GM12878 (cell line): ENCODE measurements around the gene ELMOD3. TPM values are rescaled to one million over a fixed set of nuclear protein-coding genes. Genes with fewer than 3 reads are reported as not detected.

ENCODE experiments used
- ATAC-seq: fragments of 200-7000 bp; cut with Tn5 transposase; 3 replicates; pipeline ENCODE4 v1.9.1; 2020; ENCODE audit warnings: mild to moderate bottlenecking, moderate library complexity
- BruUV-seq: library from RNA; stranded (reverse); fragments of 400-500 nt; replicated peaks from 2 replicates; lab custom pipeline; 2021; lab: Mats Ljungman, UMichigan
- CTCF ChIA-PET: fragments of 300-600 bp; sonication (Branson Sonifier 250); formaldehyde crosslinking; extraction: SDS; loops from one replicate; lab custom pipeline; 2021; ENCODE audit warnings: inconsistent platforms; lab: Yijun Ruan, JAX
- POLR2A ChIA-PET: fragments of 350-600 bp; formaldehyde crosslinking; extraction: SDS; loops from one replicate; lab custom pipeline; 2021; ENCODE audit warnings: inconsistent platforms; lab: Charles Lee
- RAD21 ChIA-PET: fragments of 300-600 bp; sonication (Branson Sonifier 250); formaldehyde crosslinking; loops from one replicate; lab custom pipeline; 2023; ENCODE audit warnings: antibody characterized with exemption; ENCODE audit not compliant: unreplicated experiment; lab: Charles Lee
- SMC1A ChIA-PET: fragments of 300-600 bp; sonication (Branson Sonifier 250); formaldehyde crosslinking; loops from one replicate; lab custom pipeline; 2023; ENCODE audit not compliant: unreplicated experiment, uncharacterized antibody; lab: Charles Lee
- DNase-seq: peaks from one replicate; pipeline ENCODE4 v3.0.0-alpha.2; 2011; ENCODE audit warnings: low read depth, low spot score
- FAIRE-seq: peaks from 3 replicates; lab custom pipeline; 2011; peaks lifted over from hg19 to GRCh38; lab: Jason Lieb, UNC
- H2AFZ ChIP-seq: 2 replicates; pipeline ENCODE4 v1.6.0; 2011; ENCODE audit warnings: low read depth, low read length, control low read depth; ENCODE audit not compliant: control insufficient read depth
- H3K27ac ChIP-seq: 2 replicates; pipeline ENCODE4 v1.5.1; 2011; ENCODE audit warnings: control low read depth; ENCODE audit not compliant: control insufficient read depth, insufficient read depth
- H3K27me3 ChIP-seq, 2 experiments: replicated peaks in 1 of 2; 2 replicates each; pipeline versions ENCODE4 v1.6.0 to v1.6.1; 2011; ENCODE audit warnings: low read length in 1 of 2; ENCODE audit not compliant: control insufficient read depth in 2 of 2, insufficient read depth in 2 of 2
- H3K36me3 ChIP-seq, 2 experiments: 2 replicates each; pipeline ENCODE4 v1.5.1; 2011; ENCODE audit warnings: low read length in 1 of 2; ENCODE audit not compliant: control insufficient read depth in 2 of 2, insufficient read depth in 2 of 2
- H3K4me1 ChIP-seq: 2 replicates; pipeline ENCODE4 v1.6.1; 2011; ENCODE audit warnings: mild to moderate bottlenecking, low read length, moderate library complexity, mixed read lengths; ENCODE audit not compliant: control insufficient read depth, insufficient read depth
- H3K4me2 ChIP-seq: 2 replicates; pipeline ENCODE4 v1.6.0; 2011; ENCODE audit warnings: control low read depth; ENCODE audit not compliant: control insufficient read depth, insufficient read depth
- H3K4me3 ChIP-seq: fragments of 200-600 bp; sonication (generic); 2 replicates; pipeline ENCODE4 v1.5.1; 2016
- H3K79me2 ChIP-seq: 2 replicates; pipeline ENCODE4 v1.6.0; 2011; ENCODE audit warnings: low read length; ENCODE audit not compliant: control insufficient read depth, insufficient read depth
- H3K9ac ChIP-seq: 2 replicates; pipeline ENCODE4 v1.8.0; 2011; ENCODE audit warnings: low read length, control low read depth, mixed read lengths; ENCODE audit not compliant: control insufficient read depth, insufficient read depth
- H3K9me3 ChIP-seq: replicated peaks from 3 replicates; pipeline ENCODE4 v1.5.1; 2011; ENCODE audit warnings: mild to moderate bottlenecking, low read length; ENCODE audit not compliant: control insufficient read depth, insufficient read depth
- H4K20me1 ChIP-seq: 2 replicates; pipeline ENCODE4 v1.6.0; 2011; ENCODE audit not compliant: control insufficient read depth, insufficient read depth
- CHD2 ChIP-seq: IDR thresholded peaks from 2 replicates; pipeline ENCODE4 v1.6.1; 2011; ENCODE audit warnings: low read depth, low read length, improper control_type of control experiment, borderline replicate concordance
- EP300 ChIP-seq, 2 experiments: fragments of 150-350 bp in 1 of 2; IDR thresholded peaks; 2 replicates each; pipeline ENCODE4 v1.6.1; 2011 to 2012; ENCODE audit warnings: low read depth in 2 of 2, low read length in 2 of 2, borderline replicate concordance in 1 of 2, improper control_type of control experiment in 1 of 2, inconsistent platforms in 1 of 2; ENCODE audit not compliant: control insufficient read depth in 1 of 2
- ETV6 ChIP-seq, 2 experiments: fragments of 450-650 bp in 1 of 2; IDR thresholded peaks in 1 of 2; conservative IDR thresholded peaks in 1 of 2; 2 replicates each; pipeline ENCODE4 v1.6.1; 2014; ENCODE audit warnings: antibody characterized with exemption in 1 of 2, borderline replicate concordance in 1 of 2, low read depth in 1 of 2, mild to moderate bottlenecking in 1 of 2, moderate library complexity in 1 of 2
- FOS ChIP-seq: IDR thresholded peaks from 3 replicates; pipeline ENCODE4 v1.6.1; 2011; ENCODE audit warnings: borderline replicate concordance; ENCODE audit not compliant: insufficient read length; ENCODE audit errors: extremely low read depth
- JUNB ChIP-seq: IDR thresholded peaks from 2 replicates; pipeline ENCODE4 v1.6.1; 2016; ENCODE audit warnings: antibody characterized with exemption, mild to moderate bottlenecking
- NRF1 ChIP-seq: conservative IDR thresholded peaks from 2 replicates; pipeline ENCODE4 v1.6.1; 2011; ENCODE audit warnings: mild to moderate bottlenecking, low read depth, low read length, improper control_type of control experiment
- WGBS: methylation state at CpG from one replicate; pipeline ENCODE4 v1.1.6; 2016; ENCODE audit warnings: low lambda C conversion rate; ENCODE audit not compliant: insufficient replicate concordance, insufficient coverage; ENCODE audit errors: missing lambda C conversion rate; 5-methylcytosine and 5-hydroxymethylcytosine counted together
- in situ Hi-C: fragments of 300-500 bp; cut with MboI; formaldehyde crosslinking; loops from 9 replicates; pipeline ENCODE4 v1.14.3; 2018; ENCODE audit warnings: mixed read lengths
- intact Hi-C: fragments of 100-400 bp; cut with micrococcal nuclease; formaldehyde crosslinking; loops from one replicate; pipeline ENCODE4 v1.14.2; 2022; ENCODE audit not compliant: unreplicated experiment
- polyA plus RNA-seq, 11 experiments: library from polyadenylated mRNA; depleted of rRNA in 4 of 11; unstranded in 6 of 11; stranded (reverse) in 5 of 11; fragments of >200 nt; fragmentation: Nextera tagmentation in 4 of 11; fragmentation: Illumina TruSeq in 1 of 11; extraction: Ambion mirVana in 4 of 11; extraction: Trizol in 1 of 11; gene quantifications; 1 replicate in 1 of 11; 2 replicates in 10 of 11; pipeline versions ENCODE4 v1.2.1 to v1.2.3, GENCODE V29; 2011 to 2016; ENCODE audit warnings: inconsistent platforms in 2 of 11, missing spikeins in 2 of 11, low read depth in 1 of 11
- total RNA-seq, 4 experiments: library from RNA; depleted of rRNA in 3 of 4; stranded (reverse); fragments of >200 nt in 3 of 4; fragmentation: Illumina TruSeq in 1 of 4; extraction: Trizol in 1 of 4; gene quantifications; 2 replicates each; pipeline versions ENCODE4 v1.2.1 to v1.2.3, GENCODE V29; 2013 to 2021
- TF ChIP-seq, protein P1 (sequence below): IDR thresholded peaks from 2 replicates; pipeline ENCODE4 v1.6.1; 2012; ENCODE audit warnings: mild to moderate bottlenecking, low read depth, low read length
- TF ChIP-seq, protein P2 (sequence below), 3 experiments: IDR thresholded peaks in 2 of 3; conservative IDR thresholded peaks in 1 of 3; 2 replicates each; pipeline ENCODE4 v1.5.1; 2011; ENCODE audit warnings: low read depth in 3 of 3, low read length in 3 of 3, mild to moderate bottlenecking in 3 of 3, control low read depth in 2 of 3, moderate library complexity in 2 of 3, inconsistent platforms in 1 of 3, mixed read lengths in 1 of 3; ENCODE audit not compliant: control insufficient read depth in 2 of 3, insufficient read depth in 1 of 3; ENCODE audit errors: extremely low read depth in 1 of 3
- TF ChIP-seq, protein P3 (sequence below): fragments of 450-650 bp; formaldehyde crosslinking; IDR thresholded peaks from 2 replicates; pipeline ENCODE4 v1.4.0; 2020; ENCODE audit warnings: mild to moderate bottlenecking, moderate library complexity

Gene ELMOD3
- total and polyA plus RNA-seq, 10 of the 15 experiments (the other 5 are each of a cell fraction or from before 2014, with no cell fraction given): 1.2 to 19.1 (median 12.5) TPM

DNA sequence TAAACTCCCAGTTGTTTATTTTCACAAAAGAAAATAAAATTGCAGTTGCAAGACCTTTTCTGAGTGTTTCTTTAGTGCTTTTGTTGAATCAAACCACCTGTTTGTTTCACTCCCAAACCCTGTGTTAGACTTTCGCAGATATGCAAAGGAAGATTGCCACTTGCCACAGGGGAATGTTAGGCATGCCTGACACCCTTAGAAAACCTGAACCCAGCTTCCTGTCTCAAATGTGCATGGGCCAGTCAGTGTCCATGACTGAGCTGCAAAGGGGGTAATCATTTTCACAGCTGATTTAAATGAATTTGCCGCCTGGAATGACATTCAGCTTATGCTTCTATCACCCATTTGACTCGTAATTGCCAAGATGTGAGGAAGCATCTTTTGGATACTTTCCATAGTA lies 44.2 kb upstream of the ELMOD3 start (continued):
- TF ChIP-seq, protein P1, sequence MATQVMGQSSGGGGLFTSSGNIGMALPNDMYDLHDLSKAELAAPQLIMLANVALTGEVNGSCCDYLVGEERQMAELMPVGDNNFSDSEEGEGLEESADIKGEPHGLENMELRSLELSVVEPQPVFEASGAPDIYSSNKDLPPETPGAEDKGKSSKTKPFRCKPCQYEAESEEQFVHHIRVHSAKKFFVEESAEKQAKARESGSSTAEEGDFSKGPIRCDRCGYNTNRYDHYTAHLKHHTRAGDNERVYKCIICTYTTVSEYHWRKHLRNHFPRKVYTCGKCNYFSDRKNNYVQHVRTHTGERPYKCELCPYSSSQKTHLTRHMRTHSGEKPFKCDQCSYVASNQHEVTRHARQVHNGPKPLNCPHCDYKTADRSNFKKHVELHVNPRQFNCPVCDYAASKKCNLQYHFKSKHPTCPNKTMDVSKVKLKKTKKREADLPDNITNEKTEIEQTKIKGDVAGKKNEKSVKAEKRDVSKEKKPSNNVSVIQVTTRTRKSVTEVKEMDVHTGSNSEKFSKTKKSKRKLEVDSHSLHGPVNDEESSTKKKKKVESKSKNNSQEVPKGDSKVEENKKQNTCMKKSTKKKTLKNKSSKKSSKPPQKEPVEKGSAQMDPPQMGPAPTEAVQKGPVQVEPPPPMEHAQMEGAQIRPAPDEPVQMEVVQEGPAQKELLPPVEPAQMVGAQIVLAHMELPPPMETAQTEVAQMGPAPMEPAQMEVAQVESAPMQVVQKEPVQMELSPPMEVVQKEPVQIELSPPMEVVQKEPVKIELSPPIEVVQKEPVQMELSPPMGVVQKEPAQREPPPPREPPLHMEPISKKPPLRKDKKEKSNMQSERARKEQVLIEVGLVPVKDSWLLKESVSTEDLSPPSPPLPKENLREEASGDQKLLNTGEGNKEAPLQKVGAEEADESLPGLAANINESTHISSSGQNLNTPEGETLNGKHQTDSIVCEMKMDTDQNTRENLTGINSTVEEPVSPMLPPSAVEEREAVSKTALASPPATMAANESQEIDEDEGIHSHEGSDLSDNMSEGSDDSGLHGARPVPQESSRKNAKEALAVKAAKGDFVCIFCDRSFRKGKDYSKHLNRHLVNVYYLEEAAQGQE: no peak
- TF ChIP-seq, protein P2, sequence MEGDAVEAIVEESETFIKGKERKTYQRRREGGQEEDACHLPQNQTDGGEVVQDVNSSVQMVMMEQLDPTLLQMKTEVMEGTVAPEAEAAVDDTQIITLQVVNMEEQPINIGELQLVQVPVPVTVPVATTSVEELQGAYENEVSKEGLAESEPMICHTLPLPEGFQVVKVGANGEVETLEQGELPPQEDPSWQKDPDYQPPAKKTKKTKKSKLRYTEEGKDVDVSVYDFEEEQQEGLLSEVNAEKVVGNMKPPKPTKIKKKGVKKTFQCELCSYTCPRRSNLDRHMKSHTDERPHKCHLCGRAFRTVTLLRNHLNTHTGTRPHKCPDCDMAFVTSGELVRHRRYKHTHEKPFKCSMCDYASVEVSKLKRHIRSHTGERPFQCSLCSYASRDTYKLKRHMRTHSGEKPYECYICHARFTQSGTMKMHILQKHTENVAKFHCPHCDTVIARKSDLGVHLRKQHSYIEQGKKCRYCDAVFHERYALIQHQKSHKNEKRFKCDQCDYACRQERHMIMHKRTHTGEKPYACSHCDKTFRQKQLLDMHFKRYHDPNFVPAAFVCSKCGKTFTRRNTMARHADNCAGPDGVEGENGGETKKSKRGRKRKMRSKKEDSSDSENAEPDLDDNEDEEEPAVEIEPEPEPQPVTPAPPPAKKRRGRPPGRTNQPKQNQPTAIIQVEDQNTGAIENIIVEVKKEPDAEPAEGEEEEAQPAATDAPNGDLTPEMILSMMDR (IDR thresholded peaks at IDR 0.05 in 2 of 3, conservative IDR thresholded peaks at IDR 0.05 in 1 of 3; ENCODE audit: control insufficient read depth in 2 of 3, extremely low read depth in 1 of 3, insufficient read depth in 1 of 3, low read depth in 3 of 3, low read length in 3 of 3): no peak
- no peak for TF ChIP-seq JUNB

DNA sequence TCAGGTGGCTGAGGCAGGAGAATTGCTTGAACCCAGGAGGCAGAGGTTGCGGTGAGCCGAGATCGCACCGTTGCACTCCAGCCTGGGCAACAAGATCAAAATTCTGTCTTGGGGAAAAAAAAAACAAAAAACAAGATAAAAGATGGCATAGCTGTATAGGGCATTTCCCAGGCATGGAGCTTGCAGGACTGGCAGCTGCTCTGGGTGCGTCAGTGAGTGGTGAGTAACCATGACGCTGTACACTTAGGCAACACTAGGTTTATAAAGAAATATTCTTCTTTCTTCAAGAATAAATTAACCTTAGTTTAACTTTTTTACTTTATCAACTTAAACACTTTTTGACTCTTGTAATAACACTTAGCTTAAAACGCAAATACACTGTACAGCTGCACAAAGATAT lies 42.2 kb upstream of the ELMOD3 start:
- Histone ChIP-seq H4K20me1 (no peaks in the 10 kb centered on the region), H3K4me3 (no peak overlapping the region), H3K27me3 (no peaks in the 10 kb centered on the region), H3K9me3 (no peaks in the 10 kb centered on the region), H2AFZ (no peak overlapping the region), H3K27ac (no peak overlapping the region), H3K4me1 (peaks cover 19% of the 10 kb centered on the region), H3K79me2 (no peaks in the 10 kb centered on the region), H3K36me3 (peaks cover 0 to 15% of the 10 kb centered on the region in 2 experiments; a peak in 3 of 4 replicates), H3K9ac (no peak overlapping the region), H3K4me2 (no peak overlapping the region)
- CTCF ChIA-PET: interaction anchor here (0.7 to 1.9 kb wide), 3 partner anchors 12 to 386 kb away, joined by 3 to 9 read pairs (median 4); no protein-coding TSS in a partner anchor
- FAIRE-seq (no peak), DNase-seq (no peak), ATAC-seq (no peak)
- RAD21 ChIA-PET: interaction anchor here (0.6 kb wide), 1 partner anchor 26 kb away, joined by 4 read pairs; no protein-coding TSS in a partner anchor
- in situ Hi-C loops (no loop called here), intact Hi-C loops (no loop called here)
- TF ChIP-seq EP300 (IDR thresholded peaks at IDR 0.05; ENCODE audit: borderline replicate concordance in 1 of 2, control insufficient read depth in 1 of 2, low read depth in 2 of 2, low read length in 2 of 2) (no peak), CHD2 (no peak), FOS (no peak), NRF1 (no peak), ETV6 (conservative IDR thresholded peaks at IDR 0.05 in 1 of 2, IDR thresholded peaks at IDR 0.05 in 1 of 2; ENCODE audit: borderline replicate concordance in 1 of 2, low read depth in 1 of 2) (no peak)
- TF ChIP-seq, protein P3, sequence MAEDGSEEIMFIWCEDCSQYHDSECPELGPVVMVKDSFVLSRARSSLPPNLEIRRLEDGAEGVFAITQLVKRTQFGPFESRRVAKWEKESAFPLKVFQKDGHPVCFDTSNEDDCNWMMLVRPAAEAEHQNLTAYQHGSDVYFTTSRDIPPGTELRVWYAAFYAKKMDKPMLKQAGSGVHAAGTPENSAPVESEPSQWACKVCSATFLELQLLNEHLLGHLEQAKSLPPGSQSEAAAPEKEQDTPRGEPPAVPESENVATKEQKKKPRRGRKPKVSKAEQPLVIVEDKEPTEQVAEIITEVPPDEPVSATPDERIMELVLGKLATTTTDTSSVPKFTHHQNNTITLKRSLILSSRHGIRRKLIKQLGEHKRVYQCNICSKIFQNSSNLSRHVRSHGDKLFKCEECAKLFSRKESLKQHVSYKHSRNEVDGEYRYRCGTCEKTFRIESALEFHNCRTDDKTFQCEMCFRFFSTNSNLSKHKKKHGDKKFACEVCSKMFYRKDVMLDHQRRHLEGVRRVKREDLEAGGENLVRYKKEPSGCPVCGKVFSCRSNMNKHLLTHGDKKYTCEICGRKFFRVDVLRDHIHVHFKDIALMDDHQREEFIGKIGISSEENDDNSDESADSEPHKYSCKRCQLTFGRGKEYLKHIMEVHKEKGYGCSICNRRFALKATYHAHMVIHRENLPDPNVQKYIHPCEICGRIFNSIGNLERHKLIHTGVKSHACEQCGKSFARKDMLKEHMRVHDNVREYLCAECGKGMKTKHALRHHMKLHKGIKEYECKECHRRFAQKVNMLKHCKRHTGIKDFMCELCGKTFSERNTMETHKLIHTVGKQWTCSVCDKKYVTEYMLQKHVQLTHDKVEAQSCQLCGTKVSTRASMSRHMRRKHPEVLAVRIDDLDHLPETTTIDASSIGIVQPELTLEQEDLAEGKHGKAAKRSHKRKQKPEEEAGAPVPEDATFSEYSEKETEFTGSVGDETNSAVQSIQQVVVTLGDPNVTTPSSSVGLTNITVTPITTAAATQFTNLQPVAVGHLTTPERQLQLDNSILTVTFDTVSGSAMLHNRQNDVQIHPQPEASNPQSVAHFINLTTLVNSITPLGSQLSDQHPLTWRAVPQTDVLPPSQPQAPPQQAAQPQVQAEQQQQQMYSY (CRISPR knock-in tag): no peak
- SMC1A ChIA-PET: no interaction called here
- WGBS: 99% methylated on average over 7 of the region's 7 CpGs
- BruUV-seq: no TSS peak
- POLR2A ChIA-PET: interaction anchor here (0.6 kb wide), 1 partner anchor 47 kb away, joined by 5 read pairs; no protein-coding TSS in a partner anchor
